HEK293 (cell line): ENCODE measurements around the gene NUP210.

Source experiments
- CTCF ChIP-seq: fragments of 450-650 bp; formaldehyde crosslinking; IDR thresholded peaks from 2 replicates; pipeline ENCODE4 v1.5.1; 2016; ENCODE audit warnings: missing biosample characterization, missing genetic modification characterization
- PRDM1 ChIP-seq: fragments of 450-650 bp; formaldehyde crosslinking; IDR thresholded peaks from 2 replicates; pipeline ENCODE4; 2016; ENCODE audit warnings: missing biosample characterization, missing genetic modification characterization
- YY1 ChIP-seq: fragments of 450-650 bp; formaldehyde crosslinking; IDR thresholded peaks from 2 replicates; pipeline ENCODE4 v1.5.1; 2018; ENCODE audit warnings: missing biosample characterization, missing genetic modification characterization
- ZEB2 ChIP-seq: fragments of 450-650 bp; formaldehyde crosslinking; IDR thresholded peaks from 2 replicates; pipeline ENCODE4 v1.5.1; 2016; ENCODE audit warnings: missing biosample characterization, missing genetic modification characterization
- ZNF155 ChIP-seq: fragments of 450-650 bp; formaldehyde crosslinking; IDR thresholded peaks from 2 replicates; pipeline ENCODE4 v1.5.1; 2016; ENCODE audit warnings: missing biosample characterization, missing genetic modification characterization
- ZNF274 ChIP-seq, 2 experiments: fragments of 200-500 bp in 1 of 2; fragments of 450-650 bp in 1 of 2; sonication (Bioruptor generic) in 1 of 2; formaldehyde crosslinking in 1 of 2; IDR thresholded peaks; 2 replicates each; pipeline versions ENCODE4 v1.5.1 to v1.6.1; 2014 to 2016; ENCODE audit warnings: borderline replicate concordance in 1 of 2, inconsistent platforms in 1 of 2, low read length in 1 of 2, missing biosample characterization in 1 of 2, missing genetic modification characterization in 1 of 2
- ZNF366 ChIP-seq: fragments of 450-650 bp; formaldehyde crosslinking; conservative IDR thresholded peaks from 2 replicates; pipeline ENCODE4 v1.5.1; 2016; ENCODE audit warnings: missing biosample characterization, missing genetic modification characterization
- ZNF394 ChIP-seq: fragments of 450-650 bp; formaldehyde crosslinking; IDR thresholded peaks from 2 replicates; pipeline ENCODE4 v1.5.1; 2016; ENCODE audit warnings: missing biosample characterization, missing genetic modification characterization, mild to moderate bottlenecking, moderate library complexity, borderline replicate concordance
- ZNF510 ChIP-seq: fragments of 450-650 bp; formaldehyde crosslinking; IDR thresholded peaks from 2 replicates; pipeline ENCODE4 v1.5.1; 2018; ENCODE audit warnings: mild to moderate bottlenecking, missing genetic modification characterization, missing biosample characterization; ENCODE audit not compliant: insufficient replicate concordance
- ZNF610 ChIP-seq: fragments of 450-650 bp; formaldehyde crosslinking; IDR thresholded peaks from 2 replicates; pipeline ENCODE4 v1.5.1; 2016; ENCODE audit warnings: missing biosample characterization, missing genetic modification characterization, borderline replicate concordance
- TF ChIP-seq, protein P1 (sequence below): fragments of 450-650 bp; formaldehyde crosslinking; IDR thresholded peaks from 2 replicates; pipeline ENCODE4 v1.5.1; 2016; ENCODE audit warnings: missing biosample characterization, missing genetic modification characterization, low read depth
- TF ChIP-seq, protein P2 (sequence below): fragments of 450-650 bp; formaldehyde crosslinking; IDR thresholded peaks from 2 replicates; pipeline ENCODE4 v1.5.1; 2017; ENCODE audit warnings: missing biosample characterization, missing genetic modification characterization

DNA sequence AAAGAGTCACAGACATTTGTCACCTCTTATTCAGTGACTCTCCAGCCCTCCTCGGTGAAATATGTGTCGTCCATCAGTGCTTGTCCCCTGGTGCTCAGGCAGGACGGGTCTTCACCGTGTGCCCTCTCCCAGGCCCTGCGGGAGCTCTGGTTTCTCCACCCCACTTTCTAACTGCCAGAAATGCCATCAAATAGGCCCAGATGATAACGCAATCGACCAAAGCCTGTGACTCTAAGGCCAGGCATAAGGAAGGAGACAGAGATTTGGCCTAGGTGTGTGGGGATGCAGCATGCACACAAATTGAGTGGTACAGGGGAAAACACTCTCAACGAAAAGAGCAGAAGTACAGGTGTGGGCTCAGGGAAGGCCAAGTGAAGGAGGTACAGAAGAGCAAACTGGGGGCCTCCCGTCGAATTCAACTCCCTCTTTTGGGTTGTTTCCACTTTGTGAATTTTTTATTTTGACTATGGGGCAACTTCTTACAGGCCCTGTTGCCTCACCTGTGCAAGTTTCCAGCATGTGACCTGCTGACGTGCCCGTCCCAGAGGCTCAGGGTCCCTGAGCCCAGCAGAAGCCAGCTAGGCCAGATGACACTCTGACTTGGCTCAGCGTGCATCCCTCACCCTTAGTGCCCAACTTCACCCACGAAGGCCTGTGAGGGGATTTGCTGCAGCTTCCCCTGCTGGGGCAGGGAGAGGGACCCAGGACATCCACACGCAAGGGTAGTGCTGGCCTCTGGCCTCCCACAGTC lies 4.7 kb downstream of the NUP210 start:
- TF ChIP-seq ZNF394 (tag by site-specific recombination) (no peak), CTCF (tag by site-specific recombination) (no peak), ZNF274 (IDR thresholded peaks at IDR 0.05; ENCODE audit: low read length) (no peak), ZNF274 (tag by site-specific recombination; IDR thresholded peaks at IDR 0.05; ENCODE audit: borderline replicate concordance) (no peak), ZNF155 (tag by site-specific recombination) (no peak), ZNF510 (tag by site-specific recombination) (no peak), YY1 (tag by site-specific recombination) (no peak), ZNF366 (tag by site-specific recombination) (no peak), ZEB2 (tag by site-specific recombination) (no peak), ZNF610 (tag by site-specific recombination) (no peak), PRDM1 (tag by site-specific recombination) (no peak)
- TF ChIP-seq, protein P1, sequence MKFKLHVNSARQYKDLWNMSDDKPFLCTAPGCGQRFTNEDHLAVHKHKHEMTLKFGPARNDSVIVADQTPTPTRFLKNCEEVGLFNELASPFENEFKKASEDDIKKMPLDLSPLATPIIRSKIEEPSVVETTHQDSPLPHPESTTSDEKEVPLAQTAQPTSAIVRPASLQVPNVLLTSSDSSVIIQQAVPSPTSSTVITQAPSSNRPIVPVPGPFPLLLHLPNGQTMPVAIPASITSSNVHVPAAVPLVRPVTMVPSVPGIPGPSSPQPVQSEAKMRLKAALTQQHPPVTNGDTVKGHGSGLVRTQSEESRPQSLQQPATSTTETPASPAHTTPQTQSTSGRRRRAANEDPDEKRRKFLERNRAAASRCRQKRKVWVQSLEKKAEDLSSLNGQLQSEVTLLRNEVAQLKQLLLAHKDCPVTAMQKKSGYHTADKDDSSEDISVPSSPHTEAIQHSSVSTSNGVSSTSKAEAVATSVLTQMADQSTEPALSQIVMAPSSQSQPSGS: no peak
- TF ChIP-seq, protein P2, sequence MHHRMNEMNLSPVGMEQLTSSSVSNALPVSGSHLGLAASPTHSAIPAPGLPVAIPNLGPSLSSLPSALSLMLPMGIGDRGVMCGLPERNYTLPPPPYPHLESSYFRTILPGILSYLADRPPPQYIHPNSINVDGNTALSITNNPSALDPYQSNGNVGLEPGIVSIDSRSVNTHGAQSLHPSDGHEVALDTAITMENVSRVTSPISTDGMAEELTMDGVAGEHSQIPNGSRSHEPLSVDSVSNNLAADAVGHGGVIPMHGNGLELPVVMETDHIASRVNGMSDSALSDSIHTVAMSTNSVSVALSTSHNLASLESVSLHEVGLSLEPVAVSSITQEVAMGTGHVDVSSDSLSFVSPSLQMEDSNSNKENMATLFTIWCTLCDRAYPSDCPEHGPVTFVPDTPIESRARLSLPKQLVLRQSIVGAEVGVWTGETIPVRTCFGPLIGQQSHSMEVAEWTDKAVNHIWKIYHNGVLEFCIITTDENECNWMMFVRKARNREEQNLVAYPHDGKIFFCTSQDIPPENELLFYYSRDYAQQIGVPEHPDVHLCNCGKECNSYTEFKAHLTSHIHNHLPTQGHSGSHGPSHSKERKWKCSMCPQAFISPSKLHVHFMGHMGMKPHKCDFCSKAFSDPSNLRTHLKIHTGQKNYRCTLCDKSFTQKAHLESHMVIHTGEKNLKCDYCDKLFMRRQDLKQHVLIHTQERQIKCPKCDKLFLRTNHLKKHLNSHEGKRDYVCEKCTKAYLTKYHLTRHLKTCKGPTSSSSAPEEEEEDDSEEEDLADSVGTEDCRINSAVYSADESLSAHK (tag by site-specific recombination): no peak
